Activated CD4-positive, alpha-beta memory T cell treated with anti-CD3 and anti-CD28 coated beads for 36 hours (primary cell): ENCODE measurements around the gene SMYD3. TPM values are rescaled to one million over a fixed set of nuclear protein-coding genes. Genes with fewer than 3 reads are reported as not detected.

Experiments used
- CTCF ChIA-PET: fragments of 350-600 bp; sonication (Branson Sonifier 250); formaldehyde crosslinking; loops from one replicate; lab custom pipeline; 2021; ENCODE audit warnings: antibody characterized with exemption, inconsistent platforms; lab: Charles Lee
- POLR2A ChIA-PET: fragments of 350-600 bp; sonication (Branson Sonifier 250); formaldehyde crosslinking; loops from one replicate; lab custom pipeline; 2021; ENCODE audit warnings: antibody characterized with exemption; lab: Charles Lee
- DNase-seq: peaks from one replicate; pipeline ENCODE4 v3.0.0-alpha.2; 2020
- H3K27ac Mint-ChIP-seq: one replicate; pipeline ENCODE4 v1.8.0; 2021; ENCODE audit warnings: mixed read lengths
- H3K27me3 Mint-ChIP-seq: one replicate; pipeline ENCODE4 v1.8.0; 2021; ENCODE audit warnings: mixed read lengths
- H3K36me3 Mint-ChIP-seq: one replicate; pipeline ENCODE4 v1.8.0; 2021; ENCODE audit warnings: mixed read lengths
- H3K4me1 Mint-ChIP-seq: one replicate; pipeline ENCODE4 v1.8.0; 2021; ENCODE audit warnings: low read depth, mixed read lengths
- H3K4me3 Mint-ChIP-seq: one replicate; pipeline ENCODE4 v1.8.0; 2021; ENCODE audit warnings: mild to moderate bottlenecking, mixed read lengths
- H3K9me3 Mint-ChIP-seq: one replicate; pipeline ENCODE4 v1.8.0; 2021; ENCODE audit warnings: mixed read lengths
- intact Hi-C: fragments of 100-400 bp; cut with micrococcal nuclease; formaldehyde crosslinking; loops from one replicate; pipeline ENCODE4 v1.15.1; 2023
- total RNA-seq, 2 experiments: library from RNA; stranded (reverse); gene quantifications; one replicate each; pipeline ENCODE4 v1.2.3, GENCODE V29; 2021

The SMYD3 gene
- total RNA-seq, 2 experiments from 2014 or later: 16.6 to 20.2 TPM

DNA sequence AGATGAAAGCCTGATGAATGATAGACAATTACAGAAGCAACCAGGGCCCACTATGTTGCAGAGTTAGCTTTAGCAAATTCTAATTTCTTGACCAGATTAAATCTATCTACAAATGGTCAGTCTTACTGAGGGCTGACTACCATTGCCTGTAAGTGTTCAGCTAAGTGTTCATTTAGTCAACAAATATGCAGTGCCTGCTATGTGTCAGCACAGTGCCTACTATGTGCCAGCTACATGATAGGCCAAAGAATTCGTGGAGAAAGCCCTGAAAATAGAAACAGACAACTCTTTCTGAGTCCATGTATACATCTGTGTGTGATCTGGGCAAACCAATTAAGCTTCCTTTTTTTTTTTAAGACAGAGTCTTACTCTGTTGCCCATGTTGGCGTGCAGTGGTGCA, 212.8 kb downstream of the SMYD3 start:
- Mint-ChIP-seq H3K4me3 (no peak overlapping the region), H3K27ac (no peak overlapping the region), H3K9me3 (no peaks in the 10 kb centered on the region), H3K27me3 (no peaks in the 10 kb centered on the region), H3K4me1 (no peaks in the 10 kb centered on the region), H3K36me3 (peaks cover 5% of the 10 kb centered on the region)
- POLR2A ChIA-PET: no interaction called here
- CTCF ChIA-PET: no interaction called here
- no peak for DNase-seq
- intact Hi-C loops: no loop called here

DNA sequence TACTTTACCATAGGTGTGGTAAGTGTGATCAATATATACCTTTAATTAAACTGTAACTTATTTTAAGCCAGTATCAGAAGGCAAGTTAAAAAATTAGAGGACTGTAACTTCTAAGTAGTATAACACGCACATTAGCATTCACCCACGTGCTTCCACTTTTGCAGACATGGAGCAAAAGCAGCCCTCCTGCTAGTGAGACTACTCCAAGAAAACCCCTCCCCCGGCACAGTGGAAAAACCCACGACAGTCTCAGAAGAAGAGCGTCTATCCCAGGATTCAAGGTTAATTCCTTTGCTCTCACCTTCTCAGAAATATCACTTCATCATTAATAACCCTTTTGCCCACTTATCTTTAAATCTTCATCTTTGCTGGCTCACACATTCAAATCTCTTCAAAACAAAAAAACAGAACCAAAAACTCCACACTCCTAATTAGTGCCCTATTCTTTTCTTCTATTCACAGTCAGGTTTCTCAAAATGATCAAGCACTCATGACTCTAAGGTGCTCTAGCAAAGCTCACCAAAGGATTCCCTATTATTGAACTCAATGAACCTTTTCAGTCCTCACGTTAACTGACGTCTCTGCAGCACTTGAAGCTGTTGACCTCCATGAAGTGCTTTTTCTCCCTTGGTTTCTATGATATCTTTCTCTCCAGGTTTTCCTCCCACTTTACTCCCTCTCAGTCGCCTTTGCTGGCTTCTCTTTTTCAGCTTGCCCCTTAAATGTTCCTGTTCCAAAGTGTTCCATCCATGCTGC, 213.5 kb downstream of the SMYD3 start:
- Mint-ChIP-seq H3K4me3 (no peak overlapping the region), H3K27me3 (no peaks in the 10 kb centered on the region), H3K27ac (no peak overlapping the region), H3K9me3 (no peaks in the 10 kb centered on the region), H3K4me1 (no peaks in the 10 kb centered on the region), H3K36me3 (peaks cover 5% of the 10 kb centered on the region)
- POLR2A ChIA-PET: no interaction called here
- DNase-seq: no peak
- intact Hi-C loops: no loop called here
- CTCF ChIA-PET: no interaction called here

DNA sequence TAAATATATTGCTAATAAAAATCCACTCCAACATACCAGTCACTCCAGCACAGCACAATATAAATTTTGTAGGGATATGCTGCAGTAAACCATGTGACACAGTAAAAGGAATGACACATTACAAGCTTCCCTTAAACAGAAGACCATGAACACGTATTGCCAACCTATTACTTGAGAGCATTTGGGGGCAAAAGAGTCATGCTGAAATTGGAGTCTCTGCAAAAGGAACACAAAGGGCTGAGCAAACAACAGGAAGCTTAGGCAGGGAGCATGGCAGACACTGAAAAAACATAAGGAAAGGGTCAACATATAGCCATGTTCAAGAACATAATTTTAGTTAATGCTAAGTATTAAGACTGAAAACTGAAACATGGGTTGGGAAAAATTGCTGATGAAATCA, 214.5 kb downstream of the SMYD3 start:
- Mint-ChIP-seq H3K27me3 (no peaks in the 10 kb centered on the region), H3K9me3 (no peaks in the 10 kb centered on the region), H3K27ac (no peak overlapping the region), H3K4me1 (no peaks in the 10 kb centered on the region), H3K36me3 (peaks cover 8% of the 10 kb centered on the region), H3K4me3 (no peak overlapping the region)
- CTCF ChIA-PET: no interaction called here
- DNase-seq: no peak
- POLR2A ChIA-PET: no interaction called here
- intact Hi-C loops: no loop called here

DNA sequence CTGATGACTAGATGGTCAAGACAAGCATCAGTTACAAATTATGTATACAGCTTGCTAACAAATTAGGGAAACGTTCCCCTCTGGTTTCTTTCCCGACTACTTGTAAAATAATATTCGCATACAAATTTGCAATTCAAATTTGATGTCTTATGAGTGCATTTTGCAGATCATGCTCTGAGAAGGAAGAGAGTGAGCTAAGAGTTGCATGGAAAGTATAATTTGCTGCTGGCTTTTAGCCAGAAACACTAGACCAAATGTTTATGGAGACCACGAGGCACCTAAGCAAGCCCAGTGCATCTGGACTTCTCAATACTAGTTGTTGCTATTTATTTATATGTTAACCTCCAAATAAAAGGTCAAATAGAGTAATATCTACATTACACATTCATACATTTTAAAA, 216.0 kb downstream of the SMYD3 start:
- Mint-ChIP-seq H3K36me3 (peaks cover 8% of the 10 kb centered on the region), H3K9me3 (no peaks in the 10 kb centered on the region), H3K4me3 (no peak overlapping the region), H3K4me1 (no peaks in the 10 kb centered on the region), H3K27ac (no peak overlapping the region), H3K27me3 (no peaks in the 10 kb centered on the region)
- POLR2A ChIA-PET: no interaction called here
- intact Hi-C loops: no loop called here
- DNase-seq: no peak
- CTCF ChIA-PET: interaction anchor here (0.7 to 1.4 kb wide), 2 partner anchors 11 to 286 kb away, joined by 3 to 4 read pairs; no protein-coding TSS in a partner anchor

DNA sequence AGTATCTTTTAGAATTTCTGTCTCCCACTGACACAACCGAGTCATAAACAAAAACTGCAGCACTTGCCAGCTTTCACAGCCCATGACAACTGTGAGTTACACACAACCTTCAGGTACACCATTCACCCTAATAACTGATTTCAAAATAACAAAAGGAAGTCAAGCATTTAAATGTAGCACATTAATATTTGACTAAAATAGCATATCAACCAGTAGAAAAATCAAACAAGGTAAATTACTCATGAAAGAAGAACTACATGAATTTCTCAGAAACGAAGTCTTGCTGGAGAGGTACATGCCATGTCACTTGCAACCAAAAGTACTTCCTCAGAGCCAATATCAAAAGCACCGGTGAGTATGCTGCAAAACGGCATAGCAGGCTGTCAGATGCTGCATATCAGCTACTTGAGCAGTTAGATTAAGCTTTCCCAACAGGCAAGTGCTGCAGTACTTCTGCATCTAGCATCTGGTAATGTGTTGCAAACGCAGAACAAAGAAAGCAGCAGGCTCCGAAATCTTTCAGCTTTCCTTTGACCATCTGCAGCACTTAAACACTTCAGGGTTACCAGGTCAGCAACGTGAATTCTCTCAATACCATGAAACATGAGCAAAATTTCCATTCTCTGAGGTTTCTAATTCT, 223.2 kb downstream of the SMYD3 start:
- no peaks in the 10 kb centered on the region for H3K27me3 Mint-ChIP-seq
- CTCF ChIA-PET: no interaction called here
- H3K4me1 Mint-ChIP-seq: no peaks in the 10 kb centered on the region
- H3K9me3 Mint-ChIP-seq: no peaks in the 10 kb centered on the region
- POLR2A ChIA-PET: no interaction called here
- intact Hi-C loops: loop anchor here (5.0 kb wide), 1 partner anchor 272 kb away; no protein-coding TSS in a partner anchor
- no peak overlapping the region for H3K4me3 Mint-ChIP-seq
- no peak for DNase-seq
- H3K27ac Mint-ChIP-seq: no peak overlapping the region
- peaks cover 5% of the 10 kb centered on the region for H3K36me3 Mint-ChIP-seq

DNA sequence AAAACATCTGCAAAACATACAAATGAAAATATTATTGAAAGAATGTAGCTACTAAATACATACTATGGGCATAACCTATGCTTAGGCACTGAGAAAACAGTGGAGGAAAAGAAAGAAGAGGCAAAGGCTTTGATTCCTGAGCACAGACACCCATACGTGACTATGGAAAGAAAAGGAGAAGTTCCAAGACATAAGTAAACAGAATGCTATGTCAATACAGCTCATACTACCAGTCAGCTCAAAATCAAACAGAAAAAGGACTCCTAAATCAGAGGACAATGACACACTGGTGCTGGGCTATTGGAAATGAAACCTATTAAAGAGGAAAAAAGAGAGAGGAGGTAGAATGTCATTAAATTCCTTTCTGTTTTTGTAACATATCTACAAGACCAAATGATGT, 225.4 kb downstream of the SMYD3 start:
- H3K4me1 Mint-ChIP-seq: no peaks in the 10 kb centered on the region
- intact Hi-C loops: loop anchor here (5.0 kb wide), 1 partner anchor 269 kb away; no protein-coding TSS in a partner anchor
- POLR2A ChIA-PET: no interaction called here
- no peak overlapping the region for H3K27ac Mint-ChIP-seq
- CTCF ChIA-PET: no interaction called here
- no peak overlapping the region for H3K4me3 Mint-ChIP-seq
- H3K9me3 Mint-ChIP-seq: no peaks in the 10 kb centered on the region
- H3K36me3 Mint-ChIP-seq: peaks cover 5% of the 10 kb centered on the region
- no peak for DNase-seq
- no peaks in the 10 kb centered on the region for H3K27me3 Mint-ChIP-seq

DNA sequence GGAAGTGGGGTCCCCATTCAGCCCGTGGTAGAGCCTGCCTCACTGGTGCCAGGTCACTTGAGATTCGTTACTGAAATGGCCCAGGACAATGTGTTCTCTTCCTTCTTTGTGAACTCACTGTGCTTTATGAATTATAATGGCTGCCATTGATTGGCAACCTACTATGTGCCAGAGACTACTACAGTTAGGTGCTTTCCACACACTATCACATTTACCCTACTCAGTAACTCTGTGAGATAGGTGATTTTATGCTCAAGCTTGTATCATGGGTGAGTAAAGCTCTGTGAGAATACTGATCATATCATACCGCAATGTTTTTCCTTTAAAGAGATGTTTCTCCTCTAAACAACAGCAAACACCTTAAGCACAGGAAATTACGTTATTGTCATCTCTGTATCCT, 225.9 kb downstream of the SMYD3 start:
- H3K27me3 Mint-ChIP-seq: no peaks in the 10 kb centered on the region
- POLR2A ChIA-PET: no interaction called here
- CTCF ChIA-PET: interaction anchor here (1.2 to 1.3 kb wide), 3 partner anchors 9 to 271 kb away, joined by 3 to 5 read pairs (median 4); no protein-coding TSS in a partner anchor
- no peaks in the 10 kb centered on the region for H3K4me1 Mint-ChIP-seq
- no peak overlapping the region for H3K27ac Mint-ChIP-seq
- DNase-seq: no peak
- no peaks in the 10 kb centered on the region for H3K9me3 Mint-ChIP-seq
- intact Hi-C loops: loop anchor here (5.0 kb wide), 1 partner anchor 269 kb away; no protein-coding TSS in a partner anchor
- peaks cover 5% of the 10 kb centered on the region for H3K36me3 Mint-ChIP-seq
- H3K4me3 Mint-ChIP-seq: no peak overlapping the region

DNA sequence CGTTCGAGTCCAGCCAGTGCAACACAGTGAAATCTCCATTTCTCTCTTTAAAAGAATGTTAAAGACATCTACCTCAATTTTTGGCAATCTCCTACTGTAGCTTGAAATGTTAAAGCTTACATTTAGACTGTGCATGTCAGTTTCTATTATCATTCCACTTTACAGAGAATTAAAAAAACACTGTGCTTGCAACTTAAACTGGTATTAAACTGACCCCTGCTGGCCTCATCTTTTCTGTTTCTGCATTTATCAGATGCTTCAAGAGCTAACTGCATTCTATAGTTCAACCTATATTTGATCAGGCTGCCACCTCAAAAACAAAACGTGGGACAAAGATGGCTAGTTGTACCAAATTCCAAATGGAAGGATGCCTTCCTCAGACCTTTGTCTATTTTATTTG, 226.5 kb downstream of the SMYD3 start:
- Mint-ChIP-seq H3K4me3 (no peak overlapping the region), H3K9me3 (no peaks in the 10 kb centered on the region), H3K4me1 (no peaks in the 10 kb centered on the region), H3K27me3 (no peaks in the 10 kb centered on the region), H3K27ac (no peak overlapping the region), H3K36me3 (peaks cover 5% of the 10 kb centered on the region)
- no peak for DNase-seq
- intact Hi-C loops: loop anchor here (5.0 kb wide), 1 partner anchor 268 kb away; no protein-coding TSS in a partner anchor
- ChIA-PET POLR2A (no interaction called here), CTCF (interaction anchor here (1.2 to 1.3 kb wide), 3 partner anchors 10 to 270 kb away, joined by 3 to 5 read pairs (median 4); no protein-coding TSS in a partner anchor)

DNA sequence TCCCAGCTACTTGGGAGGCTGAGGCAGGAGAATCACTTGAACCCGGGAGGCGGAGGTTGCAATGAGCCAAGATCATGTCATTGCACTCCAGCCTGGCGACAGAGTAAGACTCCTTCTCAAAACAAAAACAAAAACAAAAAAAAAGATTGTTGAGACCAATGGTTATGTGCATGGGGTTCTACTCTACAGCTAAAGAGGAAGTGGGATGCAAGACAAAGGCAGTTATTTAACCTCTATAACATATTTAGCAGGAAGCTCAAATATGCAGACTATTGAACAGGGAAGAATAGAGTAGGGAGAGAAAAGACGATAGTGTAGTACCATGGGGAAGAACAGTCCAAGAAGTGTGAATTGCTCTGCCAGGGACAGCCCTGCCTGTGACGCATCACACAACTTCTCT, 227.7 kb downstream of the SMYD3 start:
- Mint-ChIP-seq H3K27me3 (no peaks in the 10 kb centered on the region), H3K4me3 (no peak overlapping the region), H3K27ac (no peak overlapping the region), H3K4me1 (no peaks in the 10 kb centered on the region), H3K36me3 (peaks cover 5% of the 10 kb centered on the region), H3K9me3 (no peaks in the 10 kb centered on the region)
- DNase-seq: no peak
- CTCF ChIA-PET: no interaction called here
- intact Hi-C loops: no loop called here
- POLR2A ChIA-PET: no interaction called here

DNA sequence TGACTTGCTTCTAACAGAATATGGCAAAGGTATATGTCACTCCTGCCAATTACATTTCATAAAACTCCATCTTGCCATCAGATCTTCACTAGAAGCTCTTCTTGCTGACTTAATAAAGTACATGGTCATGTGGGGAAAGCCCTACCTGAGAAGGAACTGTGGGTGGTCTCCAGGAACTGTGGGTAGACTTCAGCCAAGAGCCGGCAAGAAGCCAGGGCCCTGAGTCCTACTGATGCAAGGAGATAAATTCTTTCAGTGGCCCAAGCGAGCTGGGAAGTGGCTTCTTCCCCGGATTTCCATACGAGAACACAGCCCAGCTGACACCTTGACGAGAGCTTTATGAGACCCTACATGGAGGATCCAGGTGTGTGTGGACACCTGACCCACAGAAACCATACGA, 228.7 kb downstream of the SMYD3 start:
- Mint-ChIP-seq H3K9me3 (no peaks in the 10 kb centered on the region), H3K4me1 (no peaks in the 10 kb centered on the region), H3K27me3 (no peaks in the 10 kb centered on the region), H3K36me3 (peaks cover 8% of the 10 kb centered on the region), H3K4me3 (no peak overlapping the region), H3K27ac (no peak overlapping the region)
- intact Hi-C loops: no loop called here
- CTCF ChIA-PET: no interaction called here
- DNase-seq: no peak
- POLR2A ChIA-PET: no interaction called here

DNA sequence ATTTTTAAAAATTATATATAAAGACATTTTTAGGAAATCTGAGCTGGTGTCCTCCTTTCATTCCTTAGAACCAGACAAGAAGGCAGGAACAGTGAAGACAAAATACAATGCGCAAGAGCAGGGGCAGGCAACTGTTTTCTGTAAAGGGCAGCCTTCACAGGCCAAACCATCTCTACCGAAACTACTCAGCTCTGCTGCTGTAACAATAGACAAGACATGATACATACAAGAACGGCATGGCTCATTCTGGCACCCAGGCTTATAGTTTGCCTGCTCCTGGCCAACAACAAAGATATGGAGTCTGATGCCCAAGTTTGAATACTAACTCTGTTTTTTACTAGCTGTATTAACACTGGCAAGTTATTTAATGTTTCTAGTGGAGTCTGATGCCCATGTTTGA, 232.0 kb downstream of the SMYD3 start:
- intact Hi-C loops: no loop called here
- Mint-ChIP-seq H3K27ac (no peak overlapping the region), H3K36me3 (peaks cover 6% of the 10 kb centered on the region), H3K9me3 (peaks cover 3% of the 10 kb centered on the region), H3K4me3 (no peak overlapping the region), H3K27me3 (no peaks in the 10 kb centered on the region), H3K4me1 (no peaks in the 10 kb centered on the region)
- ChIA-PET CTCF (interaction anchor here (0.6 kb wide), 1 partner anchor 177 kb away, joined by 3 read pairs; no protein-coding TSS in a partner anchor), POLR2A (no interaction called here)
- no peak for DNase-seq

DNA sequence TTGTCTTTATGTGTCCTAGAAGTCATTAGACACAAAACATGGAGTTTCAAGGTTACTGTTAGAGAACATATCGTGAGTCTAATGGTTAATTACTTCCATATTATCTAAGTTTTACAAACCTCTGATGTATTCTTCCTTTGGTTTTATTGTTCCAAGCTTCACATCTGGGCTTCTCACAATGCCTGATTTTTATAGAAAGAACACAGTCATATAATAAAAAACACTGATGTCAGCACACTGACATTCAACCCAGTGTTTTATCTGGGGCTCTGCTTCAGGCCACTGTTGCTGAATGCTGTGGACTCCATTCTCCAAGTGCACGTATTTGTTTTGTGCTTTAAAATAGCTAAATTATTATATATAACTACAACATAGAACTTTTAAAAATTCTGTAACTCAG, 232.9 kb downstream of the SMYD3 start:
- H3K9me3 Mint-ChIP-seq: peaks cover 3% of the 10 kb centered on the region
- CTCF ChIA-PET: no interaction called here
- DNase-seq: no peak
- H3K36me3 Mint-ChIP-seq: peaks cover 6% of the 10 kb centered on the region
- H3K4me1 Mint-ChIP-seq: no peaks in the 10 kb centered on the region
- H3K4me3 Mint-ChIP-seq: no peak overlapping the region
- H3K27ac Mint-ChIP-seq: no peak overlapping the region
- intact Hi-C loops: no loop called here
- POLR2A ChIA-PET: no interaction called here
- no peaks in the 10 kb centered on the region for H3K27me3 Mint-ChIP-seq
